OCI-LY7 (cell line): ENCODE measurements around the gene HHIP. TPM values are rescaled to one million over a fixed set of nuclear protein-coding genes. Genes with fewer than 3 reads are reported as not detected.

Experiments
- BruUV-seq: library from RNA; stranded (reverse); fragments of 400-500 nt; replicated peaks from 2 replicates; lab custom pipeline; 2021; lab: Mats Ljungman, UMichigan
- CTCF ChIA-PET: fragments of 300-600 bp; sonication (Branson Sonifier 250); formaldehyde crosslinking; loops from one replicate; lab custom pipeline; 2022; ENCODE audit warnings: antibody characterized with exemption; ENCODE audit not compliant: unreplicated experiment; lab: Charles Lee
- POLR2A ChIA-PET: fragments of 300-600 bp; sonication (Branson Sonifier 250); formaldehyde crosslinking; loops from one replicate; lab custom pipeline; 2022; ENCODE audit warnings: antibody characterized with exemption; lab: Charles Lee
- DNase-seq: peaks from one replicate; pipeline ENCODE4 v3.0.0-alpha.2; 2015; ENCODE audit warnings: low spot score
- H2AFZ ChIP-seq: fragments of 200-600 bp; sonication (generic), shearing (Covaris generic); 2 replicates; pipeline ENCODE4 v1.6.1; 2014; ENCODE audit warnings: mild to moderate bottlenecking, antibody characterized with exemption, low read length, moderate library complexity
- H3K27ac ChIP-seq: fragments of 200-600 bp; sonication (generic); 2 replicates; pipeline ENCODE4 v1.5.1; 2014; ENCODE audit warnings: mixed run types, low read depth, mild to moderate bottlenecking, moderate library complexity, low read length, inconsistent platforms; ENCODE audit not compliant: poor library complexity, severe bottlenecking
- H3K36me3 ChIP-seq: fragments of 200-600 bp; sonication (generic); 2 replicates; pipeline ENCODE4 v1.6.1; 2014; ENCODE audit warnings: mild to moderate bottlenecking, antibody characterized with exemption, low read length, moderate library complexity, mixed read lengths; ENCODE audit not compliant: insufficient read depth
- H3K4me1 ChIP-seq: fragments of 200-600 bp; sonication (generic); 2 replicates; pipeline ENCODE4 v1.5.1; 2014; ENCODE audit warnings: mild to moderate bottlenecking, low read length; ENCODE audit not compliant: insufficient read depth, poor library complexity, severe bottlenecking
- H3K4me2 ChIP-seq: fragments of 200-600 bp; sonication (generic); 2 replicates; pipeline ENCODE4 v1.6.1; 2014; ENCODE audit warnings: mild to moderate bottlenecking, low read length
- H3K4me3 ChIP-seq: fragments of 200-600 bp; sonication (generic); 2 replicates; pipeline ENCODE4 v1.5.1; 2014; ENCODE audit warnings: mild to moderate bottlenecking, low read depth, low read length; ENCODE audit not compliant: poor library complexity, severe bottlenecking
- H3K79me2 ChIP-seq: fragments of 200-600 bp; sonication (generic); 2 replicates; pipeline ENCODE4 v1.6.1; 2016; ENCODE audit warnings: low read depth, mild to moderate bottlenecking, low read length, moderate library complexity, mixed read lengths; ENCODE audit not compliant: insufficient read depth
- H3K9me2 ChIP-seq: fragments of 200-600 bp; sonication (generic); 2 replicates; pipeline ENCODE4 v1.6.1; 2016; ENCODE audit warnings: mild to moderate bottlenecking, low read length, mixed read lengths; ENCODE audit not compliant: insufficient read depth
- H3K9me3 ChIP-seq: fragments of 200-600 bp; sonication (generic); 2 replicates; pipeline ENCODE4 v1.6.1; 2014; ENCODE audit warnings: mild to moderate bottlenecking, mixed run types, low read length, mixed read lengths
- H4K20me1 ChIP-seq: fragments of 200-600 bp; sonication (generic); 2 replicates; pipeline ENCODE4 v1.6.1; 2014; ENCODE audit warnings: mild to moderate bottlenecking, antibody characterized with exemption, low read length, moderate library complexity, mixed read lengths; ENCODE audit not compliant: insufficient read depth
- CTCF ChIP-seq: fragments of 200-600 bp; sonication (generic); conservative IDR thresholded peaks from 2 replicates; pipeline ENCODE4 v1.5.1; 2014; ENCODE audit warnings: mild to moderate bottlenecking, antibody characterized with exemption, low read length, moderate library complexity, mixed read lengths
- EZH2phosphoT487 ChIP-seq: fragments of 200-600 bp; sonication (generic); IDR thresholded peaks from 2 replicates; pipeline ENCODE4 v1.6.1; 2018; ENCODE audit warnings: low read depth, borderline replicate concordance, mild to moderate bottlenecking, mixed run types, antibody characterized with exemption, low read length, moderate library complexity, mixed read lengths
- intact Hi-C: fragments of 100-400 bp; cut with micrococcal nuclease; formaldehyde crosslinking; loops from one replicate; pipeline ENCODE4 v1.10.0; 2022; ENCODE audit not compliant: unreplicated experiment
- total RNA-seq, 2 experiments: library from RNA; depleted of rRNA in 1 of 2; stranded (reverse); fragments of >200 nt in 1 of 2; shearing (Covaris generic) in 1 of 2; gene quantifications; 2 replicates each; pipeline ENCODE4 v1.2.3, GENCODE V29; 2014 to 2022

Gene HHIP
- total RNA-seq, 2 experiments from 2014 or later, result not detected

- H3K9me3 ChIP-seq, result no peaks in the 10 kb centered on the region
- no peak for DNase-seq
- no peak for TF ChIP-seq CTCF
- TF ChIP-seq EZH2phosphoT487, result no peak
- POLR2A ChIA-PET, result no interaction called here
- no peaks in the 10 kb centered on the region for H3K79me2 ChIP-seq
- H3K4me3 ChIP-seq, result no peak overlapping the region
- no peak overlapping the region for H2AFZ ChIP-seq
- intact Hi-C loops, result no loop called here
- no peaks in the 10 kb centered on the region for H3K4me1 ChIP-seq
- H4K20me1 ChIP-seq, result no peaks in the 10 kb centered on the region
- no TSS peak for BruUV-seq
- H3K27ac ChIP-seq, result no peak overlapping the region
- H3K4me2 ChIP-seq, result no peak overlapping the region
- no peaks in the 10 kb centered on the region for H3K36me3 ChIP-seq
- CTCF ChIA-PET, result no interaction called here
- no peaks in the 10 kb centered on the region for H3K9me2 ChIP-seq
Measured at GRCh38 chr4:144686921-144687320, 41.0 kb downstream of the HHIP start.

GRCh38 chr4:144687466-144687865 lies 41.5 kb downstream of the HHIP start:
- H3K79me2 ChIP-seq, result no peaks in the 10 kb centered on the region
- no TSS peak for BruUV-seq
- ChIA-PET POLR2A (interaction anchor here (0.6 kb wide), 2 partner anchors 15 to 128 kb away, joined by 3 read pairs; no protein-coding TSS in a partner anchor), CTCF (no interaction called here)
- no peak for TF ChIP-seq CTCF
- TF ChIP-seq EZH2phosphoT487, result no peak
- no peak overlapping the region for H3K4me3 ChIP-seq
- H3K4me2 ChIP-seq, result no peak overlapping the region
- H2AFZ ChIP-seq, result no peak overlapping the region
- H3K36me3 ChIP-seq, result no peaks in the 10 kb centered on the region
- no peaks in the 10 kb centered on the region for H3K9me3 ChIP-seq
- intact Hi-C loops, result no loop called here
- no peak overlapping the region for H3K27ac ChIP-seq
- H4K20me1 ChIP-seq, result no peaks in the 10 kb centered on the region
- no peaks in the 10 kb centered on the region for H3K9me2 ChIP-seq
- DNase-seq, result no peak
- no peaks in the 10 kb centered on the region for H3K4me1 ChIP-seq

- POLR2A ChIA-PET, result interaction anchor here (0.6 kb wide), 2 partner anchors 15 to 129 kb away, joined by 3 read pairs; no protein-coding TSS in a partner anchor
- no peaks in the 10 kb centered on the region for H3K9me3 ChIP-seq
Measured at GRCh38 chr4:144688035-144688569, 42.1 kb downstream of the HHIP start.

More at GRCh38 chr4:144688035-144688569, 42.1 kb downstream of the HHIP start:
- intact Hi-C loops, result no loop called here
- no peak overlapping the region for H3K4me3 ChIP-seq
- CTCF ChIA-PET, result no interaction called here
- no peaks in the 10 kb centered on the region for H4K20me1 ChIP-seq
- H3K27ac ChIP-seq, result no peak overlapping the region
- H3K36me3 ChIP-seq, result no peaks in the 10 kb centered on the region
- no peak for DNase-seq
- BruUV-seq, result no TSS peak
- H2AFZ ChIP-seq, result no peak overlapping the region
- no peaks in the 10 kb centered on the region for H3K4me1 ChIP-seq
- no peaks in the 10 kb centered on the region for H3K79me2 ChIP-seq
- no peak overlapping the region for H3K4me2 ChIP-seq
- TF ChIP-seq EZH2phosphoT487 (no peak), CTCF (no peak)
- no peaks in the 10 kb centered on the region for H3K9me2 ChIP-seq
